Endothelial cell of umbilical vein (primary cell): ENCODE data around the gene IGF2R. TPM values are rescaled to one million over a fixed set of nuclear protein-coding genes. Genes with fewer than 3 reads are reported as not detected.

Experiments used
- BruUV-seq: library from RNA; stranded (reverse); fragments of 400-500 nt; replicated peaks from 2 replicates; lab custom pipeline; 2021; lab: Mats Ljungman, UMichigan
- CTCF ChIA-PET: fragments of 300-600, 350-600 bp; sonication (Branson Sonifier 250); formaldehyde crosslinking; loops from one replicate; lab custom pipeline; 2021; ENCODE audit warnings: antibody characterized with exemption, inconsistent platforms; lab: Charles Lee
- POLR2A ChIA-PET: fragments of 300-600, 350-600 bp; sonication (Branson Sonifier 250); formaldehyde crosslinking; loops from one replicate; lab custom pipeline; 2021; ENCODE audit warnings: antibody characterized with exemption, inconsistent platforms; lab: Charles Lee
- DNase-seq: peaks from one replicate; pipeline ENCODE4 v3.0.0-alpha.2; 2011; ENCODE audit warnings: low read depth, low spot score
- FAIRE-seq: peaks from 2 replicates; lab custom pipeline; 2011; peaks lifted over from hg19 to GRCh38; lab: Jason Lieb, UNC
- H2AFZ ChIP-seq: 2 replicates; pipeline ENCODE4 v1.6.0; 2012; ENCODE audit warnings: low read depth, low read length, control low read depth, inconsistent platforms
- H3K27ac ChIP-seq: 2 replicates; pipeline ENCODE4 v1.5.1; 2011; ENCODE audit warnings: low read depth, mild to moderate bottlenecking, control low read depth, low read length, moderate library complexity; ENCODE audit not compliant: insufficient read depth
- H3K27me3 ChIP-seq, 2 experiments: 2 replicates each; pipeline versions ENCODE4 v1.6.0 to v1.6.1; 2011; ENCODE audit warnings: low read length in 2 of 2, mixed read lengths in 1 of 2; ENCODE audit not compliant: control insufficient read depth in 2 of 2, insufficient read depth in 2 of 2
- H3K36me3 ChIP-seq, 2 experiments: 2 replicates in 1 of 2; 3 replicates in 1 of 2; pipeline ENCODE4 v1.5.1; 2011; ENCODE audit warnings: low read length in 2 of 2, mild to moderate bottlenecking in 1 of 2, moderate library complexity in 1 of 2; ENCODE audit not compliant: control insufficient read depth in 2 of 2, insufficient read depth in 2 of 2; ENCODE audit errors: extremely low read depth in 1 of 2
- H3K4me1 ChIP-seq: 3 replicates; pipeline ENCODE4 v1.5.1; 2011; ENCODE audit warnings: mild to moderate bottlenecking, low read length; ENCODE audit not compliant: control insufficient read depth, insufficient read depth; ENCODE audit errors: extremely low read depth
- H3K4me2 ChIP-seq: 2 replicates; pipeline ENCODE4 v1.6.1; 2011; ENCODE audit warnings: low read length, control low read depth, mixed read lengths; ENCODE audit not compliant: insufficient read depth
- H3K4me3 ChIP-seq, 3 experiments: fragments of 200-600 bp in 1 of 3; sonication (generic), shearing (Covaris generic) in 1 of 3; replicated peaks in 1 of 3; 2 replicates each; pipeline ENCODE4 v1.5.1; 2011 to 2016; ENCODE audit warnings: control low read depth in 3 of 3, low read length in 3 of 3, mild to moderate bottlenecking in 2 of 3, inconsistent platforms in 1 of 3, low read depth in 1 of 3, moderate library complexity in 1 of 3; ENCODE audit not compliant: insufficient read depth in 1 of 3
- H3K79me2 ChIP-seq: 2 replicates; pipeline ENCODE4 v1.6.0; 2012; ENCODE audit warnings: low read length, inconsistent platforms; ENCODE audit not compliant: control insufficient read depth, insufficient read depth
- H3K9ac ChIP-seq: replicated peaks from 2 replicates; pipeline ENCODE3; 2011; ENCODE audit warnings: low read length, control low read depth; ENCODE audit not compliant: insufficient read depth; ENCODE audit errors: extremely low read depth
- H3K9me1 ChIP-seq: replicated peaks from 3 replicates; pipeline ENCODE4 v1.6.0; 2011; ENCODE audit warnings: mild to moderate bottlenecking, low read length; ENCODE audit not compliant: control insufficient read depth, insufficient read depth; ENCODE audit errors: extremely low read depth
- H3K9me3 ChIP-seq: replicated peaks from 2 replicates; pipeline ENCODE4 v1.5.1; 2012; ENCODE audit warnings: low read length, inconsistent platforms; ENCODE audit not compliant: control insufficient read depth, insufficient read depth
- H4K20me1 ChIP-seq: replicated peaks from 2 replicates; pipeline ENCODE3; 2011; ENCODE audit warnings: mild to moderate bottlenecking, low read length; ENCODE audit not compliant: control insufficient read depth, insufficient read depth; ENCODE audit errors: extremely low read depth
- CTCF ChIP-seq, 2 donors: IDR thresholded peaks; 1 replicate in 1 of 2; 2 replicates in 1 of 2; pipeline ENCODE4 v1.5.1; 2011; ENCODE audit warnings: low read length in 2 of 2, mild to moderate bottlenecking in 2 of 2, moderate library complexity in 2 of 2, control low read depth in 1 of 2, inconsistent platforms in 1 of 2, low read depth in 1 of 2; ENCODE audit not compliant: insufficient read depth in 1 of 2; ENCODE audit errors: extremely low read depth in 1 of 2
- EZH2 ChIP-seq: IDR thresholded peaks from 2 replicates; pipeline ENCODE4 v1.6.1; 2012; ENCODE audit warnings: borderline replicate concordance, low read depth, mild to moderate bottlenecking, moderate library complexity, low read length, inconsistent platforms; ENCODE audit not compliant: severe bottlenecking
- FOS ChIP-seq: IDR thresholded peaks from 2 replicates; pipeline ENCODE4 v1.6.1; 2011; ENCODE audit warnings: mild to moderate bottlenecking, low read length, moderate library complexity, borderline replicate concordance; ENCODE audit not compliant: insufficient read depth
- GATA2 ChIP-seq: IDR thresholded peaks from 2 replicates; pipeline ENCODE4 v1.7.0; 2011; ENCODE audit warnings: low read depth, mild to moderate bottlenecking, moderate library complexity, mixed read lengths, low read length; ENCODE audit not compliant: insufficient read length, insufficient read depth
- JUN ChIP-seq: IDR thresholded peaks from 2 replicates; pipeline ENCODE4 v1.6.1; 2011; ENCODE audit warnings: borderline replicate concordance, low read depth; ENCODE audit not compliant: insufficient read length, insufficient read depth
- MYC ChIP-seq: IDR thresholded peaks from one replicate; pipeline ENCODE4 v1.6.1; 2011; ENCODE audit warnings: mild to moderate bottlenecking, low read depth, low read length
- POLR2A ChIP-seq: IDR thresholded peaks from 2 replicates; pipeline ENCODE4 v1.6.1; 2012; ENCODE audit warnings: low read depth, mild to moderate bottlenecking, control low read depth, low read length
- POLR2AphosphoS5 ChIP-seq: IDR thresholded peaks from 2 replicates; pipeline ENCODE4 v1.6.1; 2012; ENCODE audit warnings: low read depth, mild to moderate bottlenecking, control low read depth, low read length, moderate library complexity; ENCODE audit not compliant: insufficient read depth
- dilution Hi-C: fragments of 300-500 bp; cut with MboI; formaldehyde crosslinking; loops from one replicate; pipeline ENCODE4 v1.15.0; 2019; ENCODE audit warnings: low sequenced_read_pairs; ENCODE audit not compliant: extremely low pct_ligation_motif_present
- intact Hi-C: fragments of 100-400 bp; cut with micrococcal nuclease; formaldehyde crosslinking; loops from one replicate; pipeline ENCODE4 v1.10.0; 2022
- polyA plus RNA-seq, 4 experiments: library from polyadenylated mRNA; depleted of rRNA in 3 of 4; stranded (reverse) in 3 of 4; unstranded in 1 of 4; fragments of >200 nt; gene quantifications; 2 replicates each; pipeline versions ENCODE4 v1.2.1 to v1.2.3, GENCODE V29; 2011 to 2012; ENCODE audit warnings: missing spikeins in 1 of 4
- total RNA-seq: library from RNA; stranded (reverse); gene quantifications from 2 replicates; pipeline ENCODE4 v1.2.3, GENCODE V29; 2021
- TF ChIP-seq, protein P1 (sequence below): IDR thresholded peaks from 2 replicates; pipeline ENCODE4 v1.6.1; 2011; ENCODE audit not compliant: insufficient read depth, insufficient read length

Gene IGF2R
- total and polyA plus RNA-seq, 2 donors (not counting 3 experiments of a cell fraction or from before 2014, with no cell fraction given), result 16.3 to 60.2 TPM

- POLR2A ChIA-PET, result no interaction called here
- H4K20me1 ChIP-seq, result no peaks in the 10 kb centered on the region
- H3K79me2 ChIP-seq, result no peaks in the 10 kb centered on the region
- no peak overlapping the region for H3K9ac ChIP-seq
- H2AFZ ChIP-seq, result no peak overlapping the region
- CTCF ChIA-PET, result no interaction called here
- H3K4me2 ChIP-seq, result no peak overlapping the region
- no peak for DNase-seq
- no peaks in the 10 kb centered on the region for H3K9me3 ChIP-seq
- FAIRE-seq, result no peak
- H3K4me1 ChIP-seq, result no peaks in the 10 kb centered on the region
- no peaks in the 10 kb centered on the region for H3K27me3 ChIP-seq
- dilution Hi-C loops (no loop called here), intact Hi-C loops (no loop called here)
- TF ChIP-seq POLR2AphosphoS5 (no peak), FOS (no peak), EZH2 (no peak), MYC (no peak), POLR2A (no peak), JUN (no peak), GATA2 (no peak), CTCF (IDR thresholded peaks at IDR 0.05; ENCODE audit: extremely low read depth in 1 of 2, insufficient read depth in 1 of 2, low read depth in 1 of 2, low read length in 2 of 2) (no peak)
- TF ChIP-seq, protein P1, sequence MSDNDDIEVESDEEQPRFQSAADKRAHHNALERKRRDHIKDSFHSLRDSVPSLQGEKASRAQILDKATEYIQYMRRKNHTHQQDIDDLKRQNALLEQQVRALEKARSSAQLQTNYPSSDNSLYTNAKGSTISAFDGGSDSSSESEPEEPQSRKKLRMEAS, result no peak
- no TSS peak for BruUV-seq
- H3K27ac ChIP-seq, result no peak overlapping the region
- H3K36me3 ChIP-seq, result no peaks in the 10 kb centered on the region
- no peaks in the 10 kb centered on the region for H3K9me1 ChIP-seq
- no peak overlapping the region for H3K4me3 ChIP-seq
Observed at GRCh38 chr6:160110586-160111123, 141.8 kb downstream of the IGF2R start.
